ENCODE measurements around the gene ZFAND6.

ZFAND6 gene

GRCh38 chr15:80031841-80032240 is 27.6 kb upstream of the ZFAND6 start:
- TF ChIP-seq EP300 (IDR thresholded peaks at IDR 0.05; ENCODE audit: borderline replicate concordance) (no peak), YY1 (IDR thresholded peaks at IDR 0.05; ENCODE audit: low read depth) (no peak), NFIC (IDR thresholded peaks at IDR 0.05) (no peak), TEAD4 (IDR thresholded peaks at IDR 0.05) (no peak), ZBTB7A (IDR thresholded peaks at IDR 0.05; ENCODE audit: low read depth) (no peak), REST (IDR thresholded peaks at IDR 0.05; ENCODE audit: low read depth) (no peak), TCF12 (IDR thresholded peaks at IDR 0.05; ENCODE audit: low read depth) (no peak), MAX (IDR thresholded peaks at IDR 0.05) (no peak)

GRCh38 chr15:80034629-80035028 is 24.8 kb upstream of the ZFAND6 start:
- TF ChIP-seq CEBPB (IDR thresholded peaks at IDR 0.05) (no peak), YY1 (IDR thresholded peaks at IDR 0.05; ENCODE audit: low read depth) (no peak), TCF12 (IDR thresholded peaks at IDR 0.05; ENCODE audit: low read depth) (no peak), MAX (IDR thresholded peaks at IDR 0.05) (no peak)

- TF ChIP-seq CREB1 (IDR thresholded peaks at IDR 0.05; ENCODE audit: low read depth) (no peak), TCF12 (IDR thresholded peaks at IDR 0.05; ENCODE audit: low read depth) (no peak), MAX (IDR thresholded peaks at IDR 0.05) (no peak)
Observed at GRCh38 chr15:80036071-80036470, 23.4 kb upstream of the ZFAND6 start.

GRCh38 chr15:80041494-80042253 is 17.8 kb upstream of the ZFAND6 start:
- TF ChIP-seq MAX (IDR thresholded peaks at IDR 0.05) (no peak), NFIC (IDR thresholded peaks at IDR 0.05) (no peak), USF1 (IDR thresholded peaks at IDR 0.05) (no peak), TCF12 (IDR thresholded peaks at IDR 0.05; ENCODE audit: low read depth) (no peak), ZBTB7A (IDR thresholded peaks at IDR 0.05; ENCODE audit: low read depth) (no peak), EP300 (IDR thresholded peaks at IDR 0.05; ENCODE audit: borderline replicate concordance) (no peak), TEAD4 (IDR thresholded peaks at IDR 0.05) (no peak), CREB1 (IDR thresholded peaks at IDR 0.05; ENCODE audit: low read depth) (no peak), YY1 (IDR thresholded peaks at IDR 0.05; ENCODE audit: low read depth) (no peak), TAF1 (IDR thresholded peaks at IDR 0.05; ENCODE audit: low read depth) (no peak)

GRCh38 chr15:80042568-80042967 is 16.9 kb upstream of the ZFAND6 start:
- TF ChIP-seq REST (IDR thresholded peaks at IDR 0.05; ENCODE audit: low read depth) (no peak), TEAD4 (IDR thresholded peaks at IDR 0.05) (no peak), USF1 (IDR thresholded peaks at IDR 0.05) (no peak), RAD21 (IDR thresholded peaks at IDR 0.05; ENCODE audit: low read depth) (no peak), CEBPB (IDR thresholded peaks at IDR 0.05) (no peak), TCF12 (IDR thresholded peaks at IDR 0.05; ENCODE audit: low read depth) (no peak), TAF1 (IDR thresholded peaks at IDR 0.05; ENCODE audit: low read depth) (no peak), YY1 (IDR thresholded peaks at IDR 0.05; ENCODE audit: low read depth) (no peak), CREB1 (IDR thresholded peaks at IDR 0.05; ENCODE audit: low read depth) (no peak)

- TF ChIP-seq FOXM1 (IDR thresholded peaks at IDR 0.05; ENCODE audit: borderline replicate concordance, low read depth) = no peak
- no peak for TF ChIP-seq EGR1 (IDR thresholded peaks at IDR 0.05)
- TF ChIP-seq TCF12 (IDR thresholded peaks at IDR 0.05; ENCODE audit: low read depth) = no peak
- no peak for TF ChIP-seq EP300 (IDR thresholded peaks at IDR 0.05; ENCODE audit: borderline replicate concordance)
- TF ChIP-seq CEBPB (IDR thresholded peaks at IDR 0.05) = no peak
- TF ChIP-seq YY1 (IDR thresholded peaks at IDR 0.05; ENCODE audit: low read depth) = no peak
- no peak for TF ChIP-seq ZBTB7A (IDR thresholded peaks at IDR 0.05; ENCODE audit: low read depth)
- no peak for TF ChIP-seq TAF1 (IDR thresholded peaks at IDR 0.05; ENCODE audit: low read depth)
Observed at GRCh38 chr15:80049046-80049445, 10.4 kb upstream of the ZFAND6 start.
